PC-3 (cell line): ENCODE results near the gene AFAP1L2. TPM values are rescaled to one million over a fixed set of nuclear protein-coding genes. Genes with fewer than 3 reads are reported as not detected.

Source experiments
- ATAC-seq: fragments of 200-7000 bp; cut with Tn5 transposase; 2 replicates; pipeline ENCODE4 v1.9.1; 2020; ENCODE audit warnings: mild to moderate bottlenecking, moderate library complexity
- BruUV-seq: library from RNA; stranded (reverse); fragments of 400-500 nt; replicated peaks from 2 replicates; lab custom pipeline; 2021; lab: Mats Ljungman, UMichigan
- CTCF ChIA-PET: fragments of 300-600 bp; sonication (Branson Sonifier 250); formaldehyde crosslinking; loops from one replicate; lab custom pipeline; 2022; ENCODE audit warnings: antibody characterized with exemption; lab: Charles Lee
- POLR2A ChIA-PET: fragments of 300-600 bp; sonication (Branson Sonifier 250); formaldehyde crosslinking; loops from one replicate; lab custom pipeline; 2022; ENCODE audit warnings: antibody characterized with exemption; ENCODE audit not compliant: unreplicated experiment; lab: Charles Lee
- DNase-seq: peaks from one replicate; pipeline ENCODE4 v3.0.0-alpha.2; 2015
- H2AFZ ChIP-seq: fragments of 300-600 bp; sonication (generic); 2 replicates; pipeline ENCODE4 v1.6.0; 2016; ENCODE audit warnings: antibody characterized with exemption, low read length
- H3F3A ChIP-seq: fragments of 300-600 bp; sonication (generic); one replicate; pipeline ENCODE4 v1.6.0; 2017; ENCODE audit warnings: antibody characterized with exemption, low read length, control low read depth, mild to moderate bottlenecking; ENCODE audit not compliant: unreplicated experiment
- H3K27ac ChIP-seq: fragments of 300-600 bp; sonication (generic); 2 replicates; pipeline ENCODE4 v1.5.1; 2016; ENCODE audit warnings: mild to moderate bottlenecking, low read length
- H3K27me3 ChIP-seq: fragments of 300-600 bp; sonication (generic); 2 replicates; pipeline ENCODE4 v1.6.1; 2016; ENCODE audit warnings: low read length, mixed read lengths
- H3K36me3 ChIP-seq: fragments of 300-600 bp; sonication (generic); 2 replicates; pipeline ENCODE4 v1.6.1; 2016; ENCODE audit warnings: low read depth, mixed run types, low read length, mixed read lengths
- H3K4me1 ChIP-seq: fragments of 300-600 bp; sonication (generic); 2 replicates; pipeline ENCODE4 v1.5.1; 2016; ENCODE audit warnings: low read length; ENCODE audit not compliant: insufficient read depth
- H3K4me2 ChIP-seq: fragments of 300-600 bp; sonication (generic); 2 replicates; pipeline ENCODE4 v1.6.0; 2016; ENCODE audit warnings: low read length
- H3K4me3 ChIP-seq: fragments of 300-600 bp; sonication (generic); 2 replicates; pipeline ENCODE4 v1.5.1; 2016; ENCODE audit warnings: mild to moderate bottlenecking, low read length, mixed read lengths
- H3K79me2 ChIP-seq: fragments of 300-600 bp; sonication (generic); 2 replicates; pipeline ENCODE4 v1.6.1; 2017; ENCODE audit warnings: low read length, mixed read lengths
- H3K9ac ChIP-seq: fragments of 300-600 bp; sonication (generic); 2 replicates; pipeline ENCODE4 v1.6.0; 2016; ENCODE audit warnings: mild to moderate bottlenecking, low read length
- H3K9me2 ChIP-seq: fragments of 300-600 bp; sonication (generic); replicated peaks from 2 replicates; pipeline ENCODE4 v1.6.1; 2016; ENCODE audit warnings: mixed run types, low read length, mixed read lengths
- H3K9me3 ChIP-seq: fragments of 300-600 bp; sonication (generic); 2 replicates; pipeline ENCODE4 v1.6.1; 2016; ENCODE audit warnings: low read length, mixed read lengths
- H4K20me1 ChIP-seq: fragments of 300-600 bp; sonication (generic); 2 replicates; pipeline ENCODE4 v1.6.1; 2016; ENCODE audit warnings: low read length, mixed read lengths
- CTCF ChIP-seq: fragments of 300-600 bp; sonication (generic); conservative IDR thresholded peaks from 2 replicates; pipeline ENCODE4 v1.5.1; 2017; ENCODE audit warnings: antibody characterized with exemption, low read depth, mild to moderate bottlenecking, low read length
- EZH2 ChIP-seq: fragments of 300-600 bp; sonication (generic); IDR thresholded peaks from one replicate; pipeline ENCODE4 v1.6.1; 2017; ENCODE audit warnings: antibody characterized with exemption, mild to moderate bottlenecking, low read length; ENCODE audit not compliant: unreplicated experiment
- EZH2phosphoT487 ChIP-seq: fragments of 300-600 bp; sonication (generic); IDR thresholded peaks from 2 replicates; pipeline ENCODE4 v1.6.1; 2018; ENCODE audit warnings: mild to moderate bottlenecking, antibody characterized with exemption, low read length, borderline replicate concordance
- intact Hi-C: fragments of 100-400 bp; cut with micrococcal nuclease; formaldehyde crosslinking; loops from 2 replicates; pipeline ENCODE4 v1.9.0; 2023
- total RNA-seq: library from RNA; depleted of rRNA; stranded (reverse); fragments of >200 nt; gene quantifications from 2 replicates; pipeline ENCODE4 v1.2.3, GENCODE V29; 2014

Gene AFAP1L2
- total RNA-seq, 1 experiment from 2014 or later: 0.77 TPM

GRCh38 chr10:114403541-114404161 is 651 bp downstream of the AFAP1L2 start:
- POLR2A ChIA-PET: no interaction called here
- peaks cover 8% of the 10 kb centered on the region; the same call in 1 of the 2 replicates for H3K4me1 ChIP-seq
- H4K20me1 ChIP-seq: no peaks in the 10 kb centered on the region
- no peak overlapping the region for H3K9ac ChIP-seq
- H3K4me3 ChIP-seq: peak overlapping the region; percentile 61
- no TSS peak for BruUV-seq
- H3F3A ChIP-seq: no peaks in the 10 kb centered on the region
- no peak overlapping the region for H3K27ac ChIP-seq
- H2AFZ ChIP-seq: peak overlapping the region; percentile 55; the same call in 1 of the 2 replicates
- H3K36me3 ChIP-seq: no peaks in the 10 kb centered on the region
- H3K4me2 ChIP-seq: peak overlapping the region; percentile 83
- H3K9me3 ChIP-seq: no peaks in the 10 kb centered on the region
- CTCF ChIA-PET: interaction anchor here (1.1 kb wide), 1 partner anchor 99 kb away, joined by 5 read pairs; no protein-coding TSS in a partner anchor
- TF ChIP-seq CTCF (peak; percentile 48; the same call in 1 of the 2 replicates), EZH2phosphoT487 (no peak)
- H3K27me3 ChIP-seq: 0 out of 2 replicates have a peak, but pooled peaks cover 13% of the 10 kb centered on the region
- DNase-seq: no peak
- H3K9me2 ChIP-seq: no peaks in the 10 kb centered on the region
- intact Hi-C loops: no loop called here
- peak; percentile 43; the same call in 1 of the 2 replicates for ATAC-seq
- H3K79me2 ChIP-seq: no peaks in the 10 kb centered on the region

- POLR2A ChIA-PET: no interaction called here
- DNase-seq (no peak), ATAC-seq (no peak; the same call in 1 of the 2 replicates)
- peak overlapping the region; percentile 61 for H3K4me3 ChIP-seq
- no peaks in the 10 kb centered on the region for H3F3A ChIP-seq
- H3K27ac ChIP-seq: no peak overlapping the region
- H3K9me3 ChIP-seq: no peaks in the 10 kb centered on the region
- H3K9ac ChIP-seq: no peak overlapping the region
- no TSS peak for BruUV-seq
- 0 out of 2 replicates have a peak, but pooled peaks cover 13% of the 10 kb centered on the region for H3K27me3 ChIP-seq
- H3K36me3 ChIP-seq: no peaks in the 10 kb centered on the region
- H3K4me1 ChIP-seq: peaks cover 8% of the 10 kb centered on the region; the same call in 1 of the 2 replicates
- H3K4me2 ChIP-seq: peak overlapping the region; percentile 83
- intact Hi-C loops: no loop called here
- H3K79me2 ChIP-seq: no peaks in the 10 kb centered on the region
- TF ChIP-seq EZH2phosphoT487 (no peak), CTCF (no peak), EZH2 (no peak)
- peak overlapping the region; percentile 55; the same call in 1 of the 2 replicates for H2AFZ ChIP-seq
- no peaks in the 10 kb centered on the region for H4K20me1 ChIP-seq
- no peaks in the 10 kb centered on the region for H3K9me2 ChIP-seq
- CTCF ChIA-PET: interaction anchor here (1.1 kb wide), 1 partner anchor 99 kb away, joined by 5 read pairs; no protein-coding TSS in a partner anchor
Measured at GRCh38 chr10:114402871-114403540, 1.3 kb downstream of the AFAP1L2 start.
